DND-41 (cell line): ENCODE measurements around the gene METTL2B.

Source experiments
- ATAC-seq: fragments of 200-7000 bp; cut with Tn5 transposase; 3 replicates; pipeline ENCODE4 v1.9.1; 2021; ENCODE audit warnings: low read depth; ENCODE audit not compliant: insufficient read depth
- DNase-seq: peaks from one replicate; pipeline ENCODE4 v3.0.0-alpha.2; 2020
- H2AFZ ChIP-seq: 2 replicates; pipeline ENCODE4 v1.6.0; 2012; ENCODE audit warnings: low read depth, low read length
- H3K27ac ChIP-seq: 2 replicates; pipeline ENCODE4 v1.5.1; 2012; ENCODE audit warnings: low read length, inconsistent platforms
- H3K27me3 ChIP-seq: fragments of 200-600 bp; sonication (generic); 2 replicates; pipeline ENCODE4 v1.6.0; 2012; ENCODE audit warnings: low read length, mild to moderate bottlenecking, inconsistent platforms; ENCODE audit not compliant: insufficient read depth, poor library complexity
- H3K36me3 ChIP-seq: 2 replicates; pipeline ENCODE4 v1.5.1; 2012; ENCODE audit warnings: low read length, inconsistent platforms; ENCODE audit not compliant: insufficient read depth
- H3K4me1 ChIP-seq: 2 replicates; pipeline ENCODE4 v1.5.1; 2012; ENCODE audit warnings: mild to moderate bottlenecking, low read length; ENCODE audit not compliant: insufficient read depth
- H3K4me2 ChIP-seq: 2 replicates; pipeline ENCODE4 v1.6.0; 2012; ENCODE audit warnings: mild to moderate bottlenecking, moderate library complexity, low read length, inconsistent platforms; ENCODE audit not compliant: insufficient read depth
- H3K4me3 ChIP-seq, 2 experiments: fragments of 200-600 bp in 1 of 2; shearing (Covaris generic) in 1 of 2; 2 replicates each; pipeline ENCODE4 v1.5.1; 2012 to 2016; ENCODE audit warnings: inconsistent platforms in 2 of 2, low read length in 2 of 2, mild to moderate bottlenecking in 2 of 2, low read depth in 1 of 2, moderate library complexity in 1 of 2
- H3K79me2 ChIP-seq: 2 replicates; pipeline ENCODE4 v1.6.0; 2012; ENCODE audit warnings: low read length, inconsistent platforms; ENCODE audit not compliant: insufficient read depth
- H3K9ac ChIP-seq: 2 replicates; pipeline ENCODE4 v1.6.0; 2012; ENCODE audit warnings: low read depth, mild to moderate bottlenecking, inconsistent platforms, low read length, moderate library complexity
- H3K9me3 ChIP-seq: 2 replicates; pipeline ENCODE4 v1.5.1; 2012; ENCODE audit warnings: low read length, moderate library complexity, mild to moderate bottlenecking, inconsistent platforms; ENCODE audit not compliant: insufficient read depth, severe bottlenecking
- H4K20me1 ChIP-seq: 2 replicates; pipeline ENCODE4 v1.6.0; 2012; ENCODE audit warnings: low read length; ENCODE audit not compliant: insufficient read depth
- EZH2 ChIP-seq: IDR thresholded peaks from 3 replicates; pipeline ENCODE4 v1.6.1; 2012; ENCODE audit warnings: borderline replicate concordance, low read depth, mild to moderate bottlenecking, moderate library complexity, low read length, inconsistent platforms; ENCODE audit not compliant: severe bottlenecking
- TF ChIP-seq, protein P1 (sequence below): IDR thresholded peaks from 2 replicates; pipeline ENCODE4 v1.5.1; 2012; ENCODE audit warnings: borderline replicate concordance, low read length, moderate library complexity, mild to moderate bottlenecking; ENCODE audit not compliant: poor library complexity, severe bottlenecking; ENCODE audit errors: extremely low read depth

The METTL2B gene

DNA sequence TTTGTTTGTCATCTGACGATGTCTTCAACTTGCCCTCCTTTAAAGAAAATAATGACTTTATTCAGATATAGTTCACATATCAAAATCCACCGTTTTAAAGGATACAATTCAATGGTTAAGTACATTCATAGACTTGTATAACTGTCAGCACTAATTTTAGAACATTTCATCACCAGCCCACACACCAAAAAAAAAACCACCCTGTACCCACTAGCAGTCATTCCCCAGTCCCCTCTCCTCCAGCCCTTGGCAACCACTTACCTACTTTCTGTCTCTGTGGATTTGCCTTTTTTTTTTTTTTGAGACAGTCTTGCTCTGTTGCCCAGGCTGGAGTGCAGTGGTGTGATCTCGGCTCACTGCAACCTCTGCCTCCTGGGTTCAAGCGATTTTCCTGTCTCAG lies 26.1 kb upstream of the METTL2B start:
- H3K4me3 ChIP-seq = no peak overlapping the region
- no peaks in the 10 kb centered on the region for H3K36me3 ChIP-seq
- H3K9me3 ChIP-seq = no peaks in the 10 kb centered on the region
- no peak overlapping the region for H3K9ac ChIP-seq
- no peak overlapping the region for H3K27ac ChIP-seq
- H4K20me1 ChIP-seq = no peaks in the 10 kb centered on the region
- no peak overlapping the region for H3K4me2 ChIP-seq
- peaks cover 14% of the 10 kb centered on the region for H3K27me3 ChIP-seq
- TF ChIP-seq EZH2 = no peak
- TF ChIP-seq, protein P1, sequence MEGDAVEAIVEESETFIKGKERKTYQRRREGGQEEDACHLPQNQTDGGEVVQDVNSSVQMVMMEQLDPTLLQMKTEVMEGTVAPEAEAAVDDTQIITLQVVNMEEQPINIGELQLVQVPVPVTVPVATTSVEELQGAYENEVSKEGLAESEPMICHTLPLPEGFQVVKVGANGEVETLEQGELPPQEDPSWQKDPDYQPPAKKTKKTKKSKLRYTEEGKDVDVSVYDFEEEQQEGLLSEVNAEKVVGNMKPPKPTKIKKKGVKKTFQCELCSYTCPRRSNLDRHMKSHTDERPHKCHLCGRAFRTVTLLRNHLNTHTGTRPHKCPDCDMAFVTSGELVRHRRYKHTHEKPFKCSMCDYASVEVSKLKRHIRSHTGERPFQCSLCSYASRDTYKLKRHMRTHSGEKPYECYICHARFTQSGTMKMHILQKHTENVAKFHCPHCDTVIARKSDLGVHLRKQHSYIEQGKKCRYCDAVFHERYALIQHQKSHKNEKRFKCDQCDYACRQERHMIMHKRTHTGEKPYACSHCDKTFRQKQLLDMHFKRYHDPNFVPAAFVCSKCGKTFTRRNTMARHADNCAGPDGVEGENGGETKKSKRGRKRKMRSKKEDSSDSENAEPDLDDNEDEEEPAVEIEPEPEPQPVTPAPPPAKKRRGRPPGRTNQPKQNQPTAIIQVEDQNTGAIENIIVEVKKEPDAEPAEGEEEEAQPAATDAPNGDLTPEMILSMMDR = no peak
- H3K4me1 ChIP-seq = peaks cover 9% of the 10 kb centered on the region
- no peak overlapping the region for H2AFZ ChIP-seq
- ATAC-seq (no peak), DNase-seq (no peak)
- H3K79me2 ChIP-seq = no peaks in the 10 kb centered on the region

DNA sequence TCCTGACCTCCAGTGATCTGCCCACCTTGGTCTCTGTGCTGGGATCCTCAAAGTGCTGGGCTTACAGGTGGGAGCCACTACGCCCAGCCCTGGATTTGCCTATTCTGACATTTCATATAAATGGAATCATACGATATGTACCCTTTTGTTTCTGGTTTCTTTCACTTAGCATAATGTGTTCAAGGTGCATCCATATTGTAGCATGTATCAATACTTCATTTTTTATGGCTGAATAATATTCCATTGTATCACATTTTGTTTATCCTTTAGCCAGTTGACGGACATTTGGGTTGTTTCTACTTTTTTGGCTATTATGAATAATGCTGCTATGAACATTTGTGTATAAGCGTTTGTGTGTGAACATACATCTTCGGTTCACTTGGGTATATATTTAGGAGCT lies 25.6 kb upstream of the METTL2B start:
- peaks cover under 1% of the 10 kb centered on the region; the same call in 1 of the 2 replicates for H3K36me3 ChIP-seq
- no peaks in the 10 kb centered on the region for H4K20me1 ChIP-seq
- H3K9ac ChIP-seq = no peak overlapping the region
- peaks cover 10% of the 10 kb centered on the region for H3K4me1 ChIP-seq
- no peak overlapping the region for H2AFZ ChIP-seq
- H3K9me3 ChIP-seq = no peaks in the 10 kb centered on the region
- H3K79me2 ChIP-seq = peaks cover 3% of the 10 kb centered on the region
- TF ChIP-seq EZH2 = no peak
- TF ChIP-seq, protein P1 = no peak
- no peak for ATAC-seq
- H3K4me3 ChIP-seq = no peak overlapping the region
- H3K4me2 ChIP-seq = no peak overlapping the region
- H3K27me3 ChIP-seq = peaks cover 14% of the 10 kb centered on the region
- no peak for DNase-seq
- H3K27ac ChIP-seq = no peak overlapping the region

DNA sequence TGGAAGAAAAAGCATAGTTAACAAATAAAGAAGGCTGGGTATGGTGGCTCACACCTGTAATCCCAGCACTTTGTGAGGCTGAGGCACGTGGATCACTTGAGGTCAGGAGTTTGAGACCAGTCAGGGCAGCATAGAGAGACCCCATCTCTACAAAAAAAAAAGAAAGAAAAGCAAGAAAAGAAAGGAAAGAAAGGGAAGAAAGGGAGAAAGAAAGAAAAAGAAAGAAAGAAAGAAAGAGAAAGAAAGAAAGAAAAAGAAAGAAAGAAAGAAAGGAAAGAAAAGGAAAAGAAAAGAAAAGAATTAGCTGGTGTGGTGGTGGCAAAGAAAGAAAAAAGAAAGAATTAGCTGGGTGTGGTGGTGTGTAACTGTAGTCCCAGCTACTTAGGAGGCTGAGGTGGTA lies 24.0 kb upstream of the METTL2B start:
- Histone ChIP-seq H3K27ac (no peak overlapping the region), H3K79me2 (peaks cover 20% of the 10 kb centered on the region), H3K36me3 (peaks cover 12% of the 10 kb centered on the region), H4K20me1 (peaks cover 9% of the 10 kb centered on the region), H3K4me1 (peaks cover 24% of the 10 kb centered on the region), H3K4me3 (no peak overlapping the region), H3K9ac (no peak overlapping the region), H2AFZ (no peak overlapping the region), H3K4me2 (no peak overlapping the region), H3K27me3 (peaks cover 14% of the 10 kb centered on the region), H3K9me3 (no peaks in the 10 kb centered on the region)
- ATAC-seq = no peak
- DNase-seq = no peak
- TF ChIP-seq, protein P1 = no peak
- no peak for TF ChIP-seq EZH2
